ENCODE results near the gene OLA1. TPM values are rescaled to one million over a fixed set of nuclear protein-coding genes. Genes with fewer than 3 reads are reported as not detected.
"Not testable (repeated sequence)": the region's sequence is repeated elsewhere in the genome, so short reads cannot be mapped to it uniquely, and the experiment has no call there.

Gene OLA1
- polyA plus RNA-seq (ENCODE audit: insufficient read length in 3 of 3) = 100 to 1,000 TPM; 166 to 177 (median 172) TPM

DNA sequence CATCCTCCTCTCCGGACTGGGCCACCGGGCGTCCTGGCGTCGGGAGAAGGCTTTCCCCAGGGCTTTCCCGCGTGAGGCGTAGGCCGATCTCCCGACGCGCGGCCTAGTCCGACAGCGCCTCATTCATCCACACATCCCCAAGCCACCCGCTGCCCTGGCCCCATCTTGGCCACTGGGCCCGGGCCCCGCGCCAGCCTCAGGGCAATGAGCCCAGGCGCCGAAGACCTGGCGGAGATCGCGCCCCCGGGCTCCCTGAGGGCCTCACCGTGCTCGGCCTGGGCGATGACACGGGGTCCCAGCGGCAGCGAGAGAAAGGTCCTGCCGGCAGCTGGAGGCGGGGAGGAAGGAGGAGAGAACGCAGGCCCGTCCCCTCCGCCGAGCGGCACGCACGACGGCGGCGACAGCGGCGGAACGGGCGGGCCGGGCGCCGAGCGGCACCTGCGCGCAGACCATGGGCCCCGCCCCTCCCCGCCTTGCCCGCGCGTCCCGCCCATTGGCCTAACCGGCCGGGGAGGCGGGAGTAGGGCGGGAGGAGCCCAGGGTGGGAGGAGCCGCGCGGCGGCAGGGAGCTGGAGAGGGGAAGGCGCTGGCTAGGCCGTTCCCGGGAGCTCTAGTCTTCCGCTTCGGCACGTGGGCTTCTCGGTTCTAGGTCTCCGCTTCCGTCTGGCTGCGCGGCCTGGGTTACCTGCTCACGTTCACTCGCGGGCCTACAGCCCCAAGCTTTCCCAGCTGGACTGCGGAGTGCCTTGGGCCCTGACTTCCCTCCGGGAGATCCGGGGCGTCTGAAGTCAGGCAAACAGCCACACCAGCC lies at the start of gene OLA1:
TSS of gene OLA1 (minus strand) at position 346 of the 811 bp plus-strand sequence. CDS start 1,717 bp downstream, outside the sequence.
- peak; percentile 80 to 90 (median 88) for DNase-seq (ENCODE audit: low read depth in 3 of 3, low spot score in 2 of 3)

DNA sequence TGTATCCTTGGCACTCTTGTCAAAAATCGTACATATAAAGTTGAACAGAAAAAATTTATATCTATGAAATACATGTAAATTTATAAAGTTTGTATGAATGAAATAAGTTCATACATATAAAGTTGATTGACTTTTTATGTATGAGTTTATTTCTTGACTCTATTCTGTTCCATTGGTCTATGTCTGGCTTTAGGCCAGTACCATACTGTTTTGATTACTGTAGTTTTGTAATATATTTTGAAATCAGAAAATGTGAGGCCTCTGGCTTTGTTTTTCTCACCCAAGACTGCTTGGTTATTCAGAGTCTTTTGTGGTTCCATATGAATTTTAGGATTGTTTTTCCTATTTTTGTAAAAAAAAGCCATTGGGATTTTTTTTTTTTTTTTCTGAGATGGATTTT lies 44.6 kb upstream of the OLA1 start:
- no peak for DNase-seq (ENCODE audit: low read depth in 3 of 3, low spot score in 2 of 3)

DNA sequence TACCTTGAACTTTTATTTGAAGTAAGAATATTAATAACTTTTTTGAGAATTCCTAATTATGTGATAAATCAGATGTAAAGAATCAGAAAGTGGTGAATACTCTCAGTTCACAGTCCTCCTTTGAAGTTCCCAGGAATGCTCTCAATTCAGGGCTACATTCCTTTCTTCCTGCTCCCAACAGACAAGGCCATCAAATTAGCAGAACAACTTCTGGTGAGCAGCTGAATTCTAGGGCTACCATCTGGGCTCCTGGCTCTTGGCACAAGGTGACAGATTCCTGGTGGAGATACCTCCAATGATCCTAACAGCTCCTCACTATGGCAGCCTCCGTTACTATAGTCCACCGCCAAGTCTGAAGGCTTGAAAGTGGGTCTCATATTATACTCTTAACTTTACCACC lies 37.8 kb upstream of the OLA1 start:
- DNase-seq (ENCODE audit: low read depth in 3 of 3, low spot score in 2 of 3) = no peak

DNA sequence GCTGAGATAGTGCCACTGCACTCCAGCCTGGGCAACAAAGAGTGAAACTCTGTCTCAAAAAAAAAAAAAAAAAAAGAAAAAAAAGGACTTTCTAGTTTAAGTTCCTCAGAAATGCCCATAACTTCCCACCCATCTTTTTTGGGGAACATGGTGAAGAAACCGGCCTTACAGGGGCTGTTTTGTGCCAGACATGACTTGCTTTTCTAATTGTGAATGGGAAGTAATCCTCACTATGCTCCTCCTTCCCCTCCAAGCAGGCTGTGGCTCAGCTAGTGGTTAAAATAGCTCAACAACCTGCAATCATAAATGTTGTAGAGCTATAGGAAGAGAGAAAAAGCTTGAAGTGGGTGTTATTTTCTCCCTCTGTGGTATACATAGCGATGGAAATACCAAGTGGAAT lies 34.1 kb upstream of the OLA1 start:
- DNase-seq (ENCODE audit: low read depth in 3 of 3, low spot score in 2 of 3) = no peak

DNA sequence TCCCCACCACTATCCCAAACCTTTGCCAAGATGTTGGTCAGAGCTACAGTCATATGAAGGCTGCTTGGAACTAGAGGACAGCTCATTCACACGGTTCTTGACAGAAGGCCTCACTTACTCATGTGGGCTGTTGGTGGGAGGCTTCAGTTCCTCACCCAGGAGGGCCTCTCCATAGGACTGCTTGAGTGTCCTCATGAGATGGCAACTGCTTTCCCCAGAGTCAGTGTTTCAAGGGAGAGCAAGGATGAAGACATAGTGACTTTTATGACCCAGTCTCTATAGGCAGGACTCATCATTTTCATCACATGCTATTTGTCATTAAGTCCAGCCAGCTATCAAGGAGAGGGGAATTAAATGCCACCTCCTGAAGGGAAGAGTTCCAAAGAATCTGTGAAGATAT lies 33.4 kb upstream of the OLA1 start:
- DNase-seq (ENCODE audit: low read depth in 3 of 3, low spot score in 2 of 3) = no peak

DNA sequence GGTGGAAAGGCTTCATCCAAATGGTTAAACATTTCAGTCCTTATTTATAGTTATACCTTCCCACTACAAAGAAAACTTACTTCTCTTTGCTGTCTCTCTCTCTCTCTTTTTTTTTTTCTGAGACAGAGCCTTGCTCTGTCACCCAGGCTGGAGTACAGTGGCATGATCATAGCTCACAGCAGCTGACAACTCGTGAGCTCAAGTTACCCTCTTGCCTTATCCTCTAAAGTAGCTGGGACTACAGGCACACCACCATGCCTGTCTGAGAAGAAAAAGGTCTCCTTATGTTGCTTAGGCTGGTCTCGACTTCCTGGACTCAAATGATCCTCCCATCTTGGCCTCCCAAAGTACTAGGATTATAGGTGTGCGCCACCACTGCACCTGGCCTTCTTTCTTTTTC lies 32.3 kb upstream of the OLA1 start:
- no peak for DNase-seq (ENCODE audit: low read depth in 3 of 3, low spot score in 2 of 3)

DNA sequence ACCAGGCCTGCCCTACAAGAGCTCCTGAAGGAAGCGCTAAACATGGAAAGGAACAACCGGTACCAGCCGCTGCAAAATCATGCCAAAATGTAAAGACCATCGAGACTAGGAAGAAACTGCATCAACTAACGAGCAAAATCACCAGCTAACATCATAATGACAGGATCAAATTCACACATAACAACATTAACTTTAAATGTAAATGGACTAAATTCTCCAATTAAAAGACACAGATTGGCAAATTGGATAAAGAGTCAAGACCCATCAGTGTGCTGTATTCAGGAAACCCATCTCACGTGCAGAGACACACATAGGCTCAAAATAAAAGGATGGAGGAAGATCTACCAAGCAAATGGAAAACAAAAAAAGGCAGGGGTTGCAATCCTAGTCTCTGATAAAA lies 21.9 kb upstream of the OLA1 start:
- DNase-seq (ENCODE audit: low read depth in 3 of 3, low spot score in 2 of 3) = not testable (repeated sequence)

DNA sequence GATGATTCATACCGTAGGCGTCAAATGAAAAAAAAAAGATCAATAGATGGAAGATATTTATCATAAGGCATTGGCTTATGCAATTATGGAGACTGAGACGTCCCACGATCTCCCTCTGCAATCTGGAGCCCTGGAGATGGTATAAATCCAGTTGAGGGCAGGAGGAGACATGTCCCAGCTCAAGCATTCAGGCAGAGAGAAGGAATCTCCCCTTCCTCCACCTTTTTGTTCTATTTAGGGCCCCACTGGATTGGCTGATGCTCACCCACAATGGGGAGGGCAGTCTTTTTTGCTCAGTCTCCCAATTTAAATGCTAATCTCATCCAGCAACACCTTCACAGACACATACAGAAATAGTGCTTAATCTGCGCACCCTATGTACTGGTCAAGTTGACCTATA lies 18.0 kb upstream of the OLA1 start:
- DNase-seq (ENCODE audit: low read depth in 3 of 3, low spot score in 2 of 3) = no peak

DNA sequence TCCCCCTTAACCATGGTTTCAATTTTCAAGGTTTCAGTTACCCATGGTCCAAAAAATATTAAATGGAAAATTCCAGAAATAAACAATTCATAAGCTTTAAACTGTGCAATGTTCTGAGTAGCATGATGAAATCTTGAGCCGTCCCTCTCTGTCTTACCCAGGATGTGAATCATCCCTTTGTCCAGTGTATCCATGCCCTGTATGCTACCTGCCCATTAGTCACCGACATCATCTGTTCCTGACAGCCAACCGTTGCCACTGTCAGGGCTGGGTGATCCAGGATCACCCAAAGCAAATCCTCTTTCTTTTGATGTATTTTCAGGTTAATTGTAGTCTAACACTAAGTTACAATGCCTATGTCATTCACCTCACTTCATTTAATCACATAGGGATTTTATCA lies 15.7 kb upstream of the OLA1 start:
- no peak for DNase-seq (ENCODE audit: low read depth in 3 of 3, low spot score in 2 of 3)

DNA sequence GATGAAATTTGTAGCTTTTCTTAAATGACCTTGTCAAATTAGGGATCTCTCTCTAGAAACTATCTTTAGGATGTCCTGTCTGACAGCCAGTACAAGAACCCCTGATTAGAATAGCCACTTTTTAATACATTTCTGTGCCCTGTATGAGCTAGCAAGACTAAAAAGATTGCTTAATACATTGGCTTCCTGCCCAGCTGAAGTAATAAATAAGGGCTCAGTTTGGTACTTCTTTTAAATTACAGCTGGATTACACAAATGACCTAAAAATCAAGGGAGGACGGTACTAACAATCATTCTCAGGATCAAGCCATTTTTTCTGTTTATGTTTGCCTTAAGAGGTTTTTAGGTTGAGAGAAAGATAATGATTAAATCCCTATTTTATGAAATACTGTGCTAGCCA lies 11.6 kb upstream of the OLA1 start:
- peak in 2 of 3 donors; percentile 19 to 26 for DNase-seq (ENCODE audit: low read depth in 3 of 3, low spot score in 2 of 3)

DNA sequence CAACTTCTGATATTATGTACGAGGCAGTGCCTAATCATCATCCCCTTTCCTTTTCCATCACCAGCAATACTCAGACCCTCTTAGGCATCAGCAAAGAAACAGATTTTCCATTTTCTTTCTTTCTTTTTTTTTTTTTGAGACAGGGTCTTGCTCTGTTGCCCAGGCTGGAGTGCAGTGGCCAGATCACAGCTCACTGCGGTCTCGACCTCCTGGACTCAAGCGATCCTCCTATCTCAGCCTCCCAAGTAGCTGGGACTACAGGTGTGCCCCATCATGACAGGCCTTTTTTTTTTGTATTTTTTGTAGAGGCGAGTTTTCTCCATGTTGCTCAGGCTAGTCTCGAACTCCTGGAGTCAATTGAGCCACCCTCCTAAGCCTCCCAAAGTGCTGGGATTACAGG lies 5.9 kb upstream of the OLA1 start:
- DNase-seq (ENCODE audit: low read depth in 3 of 3, low spot score in 2 of 3) = no peak

DNA sequence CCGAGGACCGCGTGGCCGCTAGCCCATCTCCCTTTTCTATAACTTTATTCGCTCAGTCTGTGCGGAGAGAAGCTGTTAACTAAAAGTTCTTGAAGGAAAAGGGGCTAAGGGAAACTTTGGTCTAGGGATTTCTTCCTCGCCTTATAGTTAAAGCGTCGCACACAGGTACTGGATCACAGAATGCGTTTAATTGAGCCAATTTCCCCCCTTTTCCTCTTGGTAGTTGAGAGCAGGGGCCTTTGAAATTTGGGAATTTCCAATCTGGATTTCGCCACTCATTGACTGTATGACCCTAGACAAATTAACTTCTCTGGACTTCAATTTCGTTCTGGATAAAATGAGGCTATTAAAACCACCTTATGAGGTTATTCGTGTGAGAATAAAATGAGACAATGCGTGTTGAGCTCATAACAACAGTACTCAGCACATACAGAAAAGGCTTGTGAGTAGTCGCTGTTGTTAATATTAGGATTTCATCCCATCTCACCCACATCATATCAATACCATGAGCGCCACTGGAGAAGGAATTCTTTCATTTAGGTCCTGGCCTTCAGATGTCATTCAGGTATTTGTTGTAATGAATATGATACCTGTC lies 763 bp upstream of the OLA1 start:
- DNase-seq (ENCODE audit: low read depth in 3 of 3, low spot score in 2 of 3) = no peak

DNA sequence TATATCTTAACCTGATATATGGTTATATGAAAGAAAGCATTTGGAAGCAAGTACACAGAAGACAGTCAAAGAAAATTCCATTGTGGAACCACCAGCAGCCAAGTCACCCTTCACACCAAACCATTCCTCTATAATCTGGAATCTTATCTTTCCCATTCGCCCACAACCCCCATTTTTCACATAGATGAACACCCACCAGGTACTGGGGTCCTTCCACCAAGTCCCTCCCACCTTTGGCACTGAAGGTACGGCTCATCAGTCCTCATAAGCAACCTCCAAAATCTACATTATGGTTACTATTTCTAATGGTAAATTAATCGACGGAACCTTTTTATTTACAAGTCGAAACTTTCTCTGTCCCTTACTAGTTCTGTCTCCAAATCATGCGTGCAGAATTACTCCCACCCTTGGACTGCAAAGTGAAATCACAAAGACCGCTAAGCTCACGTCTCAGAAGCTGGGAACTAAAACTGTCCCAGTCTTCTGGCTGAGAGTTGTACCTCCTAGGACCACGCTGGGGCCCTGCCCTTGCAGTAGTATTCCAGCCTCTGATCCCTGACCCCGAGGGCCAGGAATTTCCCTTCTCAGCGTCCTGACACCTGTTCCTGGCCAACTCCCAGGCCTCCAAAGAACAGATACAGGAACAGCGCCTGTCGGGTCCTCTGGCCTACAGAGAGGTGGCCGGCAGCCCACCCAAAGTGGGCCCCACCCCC lies 702 bp downstream of the OLA1 start:
- peak in 2 of 3 donors; percentile 21 to 23 for DNase-seq (ENCODE audit: low read depth in 3 of 3, low spot score in 2 of 3)

DNA sequence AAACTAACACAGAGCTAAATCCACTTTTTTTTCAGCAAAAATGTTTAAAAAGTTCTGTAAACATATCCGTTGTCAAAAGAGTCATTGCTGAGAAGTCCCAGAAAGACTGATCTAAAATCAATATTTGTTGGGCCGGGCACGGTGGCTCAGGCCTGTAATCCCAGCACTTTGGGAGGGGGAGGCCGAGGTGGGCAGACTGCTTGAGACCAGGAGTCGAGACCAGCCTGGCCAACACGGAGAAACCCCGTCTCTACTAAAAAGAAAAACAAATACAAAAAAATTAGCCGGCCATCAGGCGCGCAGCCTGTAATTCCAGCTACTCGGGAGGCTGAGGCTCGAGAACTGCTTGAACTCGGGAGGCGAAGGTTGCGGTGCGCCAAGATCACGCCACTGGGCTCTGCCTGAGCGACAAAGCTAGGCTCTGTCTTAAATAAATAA lies 1.4 kb downstream of the OLA1 start:
- no peak for DNase-seq (ENCODE audit: low read depth in 3 of 3, low spot score in 2 of 3)

DNA sequence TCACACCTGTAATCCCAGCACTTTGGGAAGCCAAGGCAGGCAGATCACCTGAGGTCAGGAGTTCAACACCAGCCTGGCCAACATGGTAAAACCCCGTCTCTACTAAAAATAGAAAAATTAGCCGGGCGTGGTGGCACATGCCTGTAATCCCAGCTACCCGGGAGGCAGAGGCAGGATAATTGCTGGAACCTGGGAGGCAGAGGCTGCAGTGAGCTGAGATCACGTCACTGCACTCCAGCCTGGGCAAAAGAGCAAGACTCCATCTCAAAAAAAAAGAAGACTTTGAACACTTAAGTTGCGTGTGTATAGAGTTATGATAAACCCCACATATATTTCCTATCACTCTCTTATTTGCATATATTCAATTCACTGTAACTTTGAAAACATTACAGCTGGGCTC lies 2.7 kb downstream of the OLA1 start:
- not testable (repeated sequence) for DNase-seq (ENCODE audit: low read depth in 3 of 3, low spot score in 2 of 3)

DNA sequence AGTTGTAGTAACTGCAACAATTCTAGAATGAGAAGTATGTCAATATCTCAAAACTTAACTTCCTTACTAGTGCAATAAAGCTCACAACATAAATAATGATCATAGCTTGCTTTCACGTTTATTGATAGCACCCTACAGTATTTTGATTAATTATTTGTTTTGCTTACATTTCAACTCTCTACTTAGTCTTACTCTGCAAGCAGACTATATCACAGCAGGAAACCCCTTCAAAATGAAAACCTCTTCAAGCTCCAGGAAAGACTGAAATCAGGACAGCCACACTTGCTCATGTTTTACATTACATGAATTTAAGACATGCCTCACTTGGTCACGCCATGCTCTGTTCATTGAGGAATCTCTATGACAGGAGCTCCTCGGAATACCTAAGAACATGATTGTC lies 3.3 kb downstream of the OLA1 start:
- no peak for DNase-seq (ENCODE audit: low read depth in 3 of 3, low spot score in 2 of 3)

DNA sequence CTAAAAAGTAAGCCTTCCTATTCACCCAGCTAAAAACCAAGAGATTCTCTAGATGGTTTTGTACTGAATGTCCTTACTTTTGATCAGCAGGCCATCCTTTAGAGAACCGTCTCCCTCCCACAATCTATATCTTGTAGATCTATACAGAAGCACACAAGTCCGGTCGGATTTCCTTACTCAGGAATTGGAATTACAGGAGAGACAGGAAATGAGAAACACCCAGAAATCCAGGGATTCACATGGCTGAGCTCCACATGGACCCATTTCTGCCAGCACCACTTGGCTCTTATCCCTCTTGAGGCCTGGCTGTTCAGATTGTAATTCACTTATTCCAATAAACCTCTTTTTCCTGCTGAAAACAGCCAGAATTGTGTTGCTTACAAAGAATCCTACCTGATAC lies 4.5 kb downstream of the OLA1 start:
- no peak for DNase-seq (ENCODE audit: low read depth in 3 of 3, low spot score in 2 of 3)

DNA sequence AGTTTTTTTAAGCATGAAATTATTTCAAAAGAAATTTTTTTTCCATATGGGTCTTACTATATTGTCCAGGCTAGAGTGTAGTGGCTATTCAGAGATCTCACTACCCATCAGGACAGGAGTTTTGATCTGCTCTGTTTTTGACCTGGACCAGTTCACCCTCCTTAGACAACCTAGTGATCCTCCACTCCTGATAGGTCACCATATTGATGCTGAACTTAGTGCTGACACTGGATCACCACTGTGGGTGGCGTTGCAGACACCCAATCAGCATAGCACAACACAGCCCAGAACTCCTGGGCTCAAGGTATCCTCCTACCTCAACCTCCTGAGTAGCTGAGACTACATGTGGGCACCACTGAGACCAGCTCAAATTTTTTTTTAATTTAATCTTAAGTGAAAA lies 8.2 kb downstream of the OLA1 start:
- no peak for DNase-seq (ENCODE audit: low read depth in 3 of 3, low spot score in 2 of 3)

DNA sequence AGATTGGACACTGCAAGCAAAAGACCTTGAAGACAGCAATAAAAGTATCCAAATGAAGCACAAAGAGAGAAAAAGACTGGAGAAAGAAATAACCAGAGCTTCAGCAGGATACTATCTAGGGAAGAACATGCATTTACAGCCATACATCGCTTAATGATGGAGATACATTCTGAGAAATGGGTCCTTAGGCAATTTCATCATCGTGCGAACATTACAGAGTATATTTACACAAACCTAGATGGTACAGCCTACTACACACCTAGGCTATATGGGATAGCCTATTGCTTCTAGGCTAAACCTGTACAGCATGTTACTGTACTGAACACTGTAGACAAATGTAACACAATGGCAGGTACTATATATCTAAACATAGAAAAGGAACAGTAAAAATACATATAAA lies 11.9 kb downstream of the OLA1 start:
- no peak for DNase-seq (ENCODE audit: low read depth in 3 of 3, low spot score in 2 of 3)

DNA sequence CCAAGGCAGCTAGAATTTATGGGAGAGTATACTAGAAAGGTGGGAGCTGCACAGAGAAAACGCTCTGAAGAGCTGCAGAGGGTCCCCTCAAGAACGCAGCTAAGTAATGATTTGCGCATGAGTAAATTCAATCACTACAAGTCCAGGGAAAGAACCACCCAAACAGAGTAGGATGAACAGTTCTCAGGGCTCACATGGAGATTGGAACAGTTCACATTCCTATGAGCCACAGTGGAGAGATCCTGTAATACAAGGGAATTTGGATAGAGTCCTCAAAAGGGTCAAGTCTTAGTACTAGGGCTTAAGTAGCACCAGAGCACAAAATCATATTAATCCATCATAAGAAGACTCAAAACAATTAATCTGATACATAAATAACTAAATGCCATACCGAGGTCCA lies 12.7 kb downstream of the OLA1 start:
- DNase-seq (ENCODE audit: low read depth in 3 of 3, low spot score in 2 of 3) = no peak

DNA sequence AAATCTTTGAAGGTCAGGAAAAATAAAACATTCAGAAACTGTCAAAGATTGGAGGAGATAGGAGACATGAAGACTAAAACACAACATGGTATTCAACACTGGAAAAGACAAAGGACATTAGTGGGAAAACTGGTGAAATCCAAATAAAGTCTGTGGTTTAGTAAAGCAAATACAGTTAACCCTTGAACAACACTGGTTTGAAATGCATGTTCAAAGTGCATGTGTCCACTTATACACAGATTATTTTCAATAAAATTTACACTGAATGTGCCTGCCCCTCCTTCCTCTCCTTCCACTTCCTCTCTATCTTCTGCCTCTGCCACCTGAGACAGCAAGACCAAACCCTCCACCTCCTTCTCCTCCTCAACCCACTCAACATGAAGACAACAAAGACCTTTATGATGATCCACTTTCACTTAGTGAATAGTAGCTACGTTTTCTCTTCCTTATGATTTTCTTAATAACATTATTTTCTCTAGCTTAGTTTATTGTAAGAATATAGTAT lies 14.5 kb downstream of the OLA1 start:
- no peak for DNase-seq (ENCODE audit: low read depth in 3 of 3, low spot score in 2 of 3)

DNA sequence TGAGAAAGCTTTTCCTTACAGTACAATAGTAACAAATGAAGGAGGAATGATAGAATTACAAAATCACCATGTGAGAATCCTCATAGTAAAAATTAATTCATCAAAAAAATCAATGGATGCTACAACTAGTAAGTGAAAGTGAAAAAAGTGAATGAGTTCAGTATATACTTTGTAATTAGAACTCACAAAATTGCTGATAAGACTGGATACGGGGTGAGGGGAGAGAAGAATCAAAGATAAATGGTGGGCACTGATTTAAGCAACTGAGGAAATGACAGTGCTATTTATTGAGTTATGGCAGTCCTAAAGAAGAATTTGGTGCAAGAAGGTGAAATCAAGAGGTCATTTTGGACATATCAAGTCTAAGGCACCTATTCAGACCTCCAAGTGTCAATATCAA lies 20.6 kb downstream of the OLA1 start:
- DNase-seq (ENCODE audit: low read depth in 3 of 3, low spot score in 2 of 3) = no peak

Data from right renal cortex interstitium (tissue), 3 donors.